Measurements from ENCODE around the gene KREMEN1.
A peak's percentile ranks its signal among the peaks of the same experiment; 100 is the strongest.

The KREMEN1 gene

DNA sequence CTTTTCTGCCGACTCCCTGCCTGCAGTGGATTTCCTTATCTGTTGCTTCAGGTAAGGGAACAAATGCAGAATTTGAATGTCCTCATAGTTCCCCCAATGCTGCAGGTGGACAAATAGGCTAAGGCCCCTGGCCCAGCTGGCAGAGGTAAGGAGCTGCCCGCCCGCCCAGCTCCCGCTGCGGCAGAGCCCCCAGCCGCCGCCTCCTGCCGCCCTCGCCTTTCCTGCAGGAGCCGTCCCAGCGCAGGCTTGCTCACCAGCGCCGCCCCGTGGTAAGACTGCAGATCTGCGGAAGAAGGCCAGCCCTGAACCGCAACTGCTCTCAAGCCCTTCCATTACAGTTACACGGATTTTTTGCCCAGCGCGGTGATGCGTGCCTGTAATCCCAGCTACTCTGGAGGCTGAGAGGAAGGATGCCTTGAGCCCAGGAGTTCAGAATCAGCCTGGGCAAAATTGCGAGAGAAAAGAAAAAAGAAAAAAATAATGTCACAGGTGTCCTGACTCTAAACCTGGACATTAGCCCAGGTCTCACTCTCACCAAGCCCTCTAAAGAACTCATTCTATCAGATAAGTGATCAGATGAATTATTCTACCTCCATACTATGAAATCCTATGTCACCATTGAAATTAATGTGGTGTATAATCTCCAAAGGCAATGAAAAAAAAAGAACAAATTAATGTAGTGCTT is 81.7 kb downstream of the KREMEN1 start:
- peak; percentile 60 to 61 for DNase-seq

DNA sequence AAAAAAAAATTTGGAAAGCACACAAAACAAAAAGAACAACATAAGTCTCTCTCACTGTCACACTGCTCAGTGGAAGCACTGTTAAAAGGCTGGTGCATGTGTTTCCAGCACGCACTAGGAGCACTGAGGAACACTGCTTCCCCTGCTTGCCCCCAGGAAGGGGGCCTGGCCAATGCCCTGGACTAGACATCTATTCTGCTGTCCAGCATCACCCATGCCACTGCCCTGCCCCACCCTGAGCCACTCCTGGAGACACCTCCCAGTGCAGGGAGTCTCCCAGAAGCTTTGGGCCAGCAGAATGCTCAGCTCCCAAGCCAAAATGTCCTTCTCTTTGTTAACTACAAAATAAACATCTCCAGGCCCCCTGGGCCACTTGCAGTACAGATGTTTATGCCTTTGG is 83.1 kb downstream of the KREMEN1 start:
- DNase-seq: no peak

DNA sequence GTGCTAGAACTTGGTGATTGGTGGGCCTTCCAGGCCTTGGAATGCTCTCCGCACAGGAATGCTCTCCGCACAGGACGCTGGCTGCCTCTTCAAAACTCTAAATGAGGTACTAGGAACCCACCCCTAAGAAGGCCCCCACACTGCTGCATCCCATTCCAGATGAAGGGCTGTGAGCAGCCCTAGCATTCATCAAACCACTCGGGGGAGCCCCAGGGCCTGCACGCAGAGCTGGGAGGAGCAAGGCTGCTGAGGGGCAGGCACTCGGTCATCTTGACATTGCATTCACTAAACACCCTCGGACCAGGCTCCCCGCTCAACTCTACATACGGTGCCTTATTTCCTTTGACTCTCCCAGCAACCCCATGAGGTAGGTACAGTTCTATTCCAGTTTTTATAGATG is 83.7 kb downstream of the KREMEN1 start:
- no peak for DNase-seq

DNA sequence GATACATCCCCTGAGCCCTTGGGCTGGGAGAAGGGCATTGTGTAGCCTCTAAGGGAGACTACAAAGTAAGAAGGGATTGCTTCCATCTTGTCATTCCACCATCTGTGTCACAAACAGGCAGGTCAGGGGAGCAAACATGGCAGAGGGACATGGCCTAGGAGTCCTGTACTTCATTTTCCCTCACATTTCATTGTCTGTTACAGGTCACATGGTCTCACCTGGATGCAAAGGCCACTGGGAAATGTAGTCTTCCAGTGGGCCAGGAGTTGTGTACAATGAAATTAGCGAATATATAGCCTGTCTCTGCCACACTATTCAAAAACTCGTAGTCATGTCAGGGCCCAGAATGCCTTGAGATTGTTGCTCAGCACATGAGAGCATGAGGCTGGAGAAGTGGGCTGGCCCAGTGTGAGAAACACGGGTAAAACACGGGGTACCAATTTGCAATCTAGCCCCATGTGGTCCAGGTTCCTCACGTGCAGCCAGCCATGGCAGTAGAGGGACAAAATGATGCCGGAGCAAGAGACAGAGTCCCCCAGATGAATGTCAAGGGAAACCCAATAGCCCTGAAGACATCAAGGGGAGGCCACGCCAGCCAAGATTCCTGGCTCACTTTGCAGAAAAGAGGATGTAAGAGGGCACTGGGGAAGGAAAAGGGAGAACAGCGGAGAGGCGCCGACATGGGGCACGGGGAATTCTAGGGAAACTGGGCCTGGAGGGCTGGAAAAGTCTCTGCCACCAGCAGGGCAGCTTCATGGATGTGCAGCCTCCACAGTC is 85.1 kb downstream of the KREMEN1 start:
- DNase-seq: no peak

DNA sequence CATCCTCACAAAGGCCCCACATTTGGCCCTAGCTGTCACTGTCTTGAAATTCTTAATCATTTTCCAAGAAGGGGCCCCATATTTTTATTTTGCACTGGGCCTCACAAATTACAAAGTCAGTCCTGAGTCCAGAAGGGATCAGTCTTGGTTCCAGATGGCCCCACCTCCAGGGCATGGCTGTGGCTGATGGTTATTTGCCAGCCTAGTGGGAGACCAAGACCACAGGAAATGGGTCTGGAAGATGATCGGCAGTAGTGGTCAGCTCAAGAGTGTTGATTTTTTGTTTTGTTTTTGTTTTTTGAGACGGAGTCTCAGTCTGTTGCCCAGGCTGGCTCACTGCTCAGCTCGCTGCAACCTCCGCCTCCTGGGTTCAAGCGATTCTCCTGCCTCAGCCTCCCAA is 85.7 kb downstream of the KREMEN1 start:
- DNase-seq: no peak

DNA sequence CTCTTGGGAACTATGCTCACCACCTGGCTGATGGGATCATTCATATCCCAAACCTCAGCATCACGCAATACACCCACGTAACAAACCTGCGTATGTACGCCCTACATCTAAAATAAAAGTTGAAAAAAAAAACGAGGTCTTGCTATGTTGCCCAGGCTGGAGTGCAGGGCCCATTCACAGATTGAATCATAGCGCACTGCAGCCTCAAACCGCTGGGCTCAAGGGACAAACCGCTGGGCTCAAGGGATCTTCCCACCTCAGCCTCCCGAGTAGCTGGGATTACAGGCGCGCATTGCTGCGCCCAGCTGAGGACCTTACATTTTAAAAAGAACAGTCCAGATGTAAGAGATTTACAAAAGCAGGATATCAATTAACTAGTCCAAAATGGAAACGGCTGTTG is 91.0 kb downstream of the KREMEN1 start:
- DNase-seq: no peak

DNA sequence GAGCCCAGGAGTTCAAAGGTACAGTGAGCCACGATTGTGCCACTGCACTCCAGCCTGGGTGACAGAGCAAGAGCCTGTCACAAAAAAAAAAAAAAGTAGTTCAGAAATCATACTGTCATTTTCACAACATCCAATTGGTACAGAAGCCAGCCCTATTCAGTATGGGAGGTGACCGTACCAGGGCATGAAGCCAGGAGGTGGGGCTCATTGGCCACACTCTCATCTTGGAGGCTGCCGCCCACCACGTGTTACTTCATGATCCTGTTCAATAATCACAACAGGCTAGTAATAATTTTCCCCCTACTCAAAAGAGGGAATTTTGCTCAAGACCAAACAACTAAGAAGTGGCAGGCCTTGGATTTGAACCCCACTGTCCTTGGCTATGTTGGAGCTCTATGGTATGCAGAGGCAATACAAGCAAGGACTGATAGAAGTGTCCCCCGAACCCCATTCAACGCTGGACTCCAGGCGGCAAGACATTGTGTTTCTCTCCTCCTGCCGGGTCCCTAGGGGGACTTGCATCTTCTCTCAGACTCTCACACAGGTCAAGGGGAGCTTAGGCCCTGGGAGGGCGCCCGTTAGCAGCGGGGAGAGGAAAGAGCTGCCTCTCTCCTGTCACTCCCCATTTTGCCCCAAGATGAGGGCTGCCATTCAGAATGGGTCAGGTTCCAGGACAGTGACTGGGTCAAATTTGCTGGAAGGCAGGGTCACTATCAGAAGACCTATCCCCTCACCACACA is 92.7 kb downstream of the KREMEN1 start:
- no peak for DNase-seq

DNA sequence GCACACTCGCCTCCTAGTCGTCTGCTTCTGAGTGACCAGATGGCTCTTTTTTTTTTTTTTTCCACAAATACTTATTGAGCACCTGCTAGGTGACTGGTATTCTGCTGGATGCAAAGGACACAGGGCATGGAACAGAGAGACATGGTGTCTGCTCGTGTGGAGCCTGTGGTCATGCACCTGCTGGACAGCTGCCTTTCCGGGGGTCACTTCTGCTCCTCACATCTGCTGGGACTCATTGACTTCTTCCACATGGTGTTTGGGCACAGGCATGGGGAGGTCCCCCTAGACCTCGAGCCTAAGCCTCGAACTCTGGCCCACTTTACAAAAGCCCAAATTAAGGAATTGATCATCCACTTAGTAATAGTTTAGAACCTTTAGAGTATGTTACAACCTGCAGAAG is 93.3 kb downstream of the KREMEN1 start:
- no peak for DNase-seq

DNA sequence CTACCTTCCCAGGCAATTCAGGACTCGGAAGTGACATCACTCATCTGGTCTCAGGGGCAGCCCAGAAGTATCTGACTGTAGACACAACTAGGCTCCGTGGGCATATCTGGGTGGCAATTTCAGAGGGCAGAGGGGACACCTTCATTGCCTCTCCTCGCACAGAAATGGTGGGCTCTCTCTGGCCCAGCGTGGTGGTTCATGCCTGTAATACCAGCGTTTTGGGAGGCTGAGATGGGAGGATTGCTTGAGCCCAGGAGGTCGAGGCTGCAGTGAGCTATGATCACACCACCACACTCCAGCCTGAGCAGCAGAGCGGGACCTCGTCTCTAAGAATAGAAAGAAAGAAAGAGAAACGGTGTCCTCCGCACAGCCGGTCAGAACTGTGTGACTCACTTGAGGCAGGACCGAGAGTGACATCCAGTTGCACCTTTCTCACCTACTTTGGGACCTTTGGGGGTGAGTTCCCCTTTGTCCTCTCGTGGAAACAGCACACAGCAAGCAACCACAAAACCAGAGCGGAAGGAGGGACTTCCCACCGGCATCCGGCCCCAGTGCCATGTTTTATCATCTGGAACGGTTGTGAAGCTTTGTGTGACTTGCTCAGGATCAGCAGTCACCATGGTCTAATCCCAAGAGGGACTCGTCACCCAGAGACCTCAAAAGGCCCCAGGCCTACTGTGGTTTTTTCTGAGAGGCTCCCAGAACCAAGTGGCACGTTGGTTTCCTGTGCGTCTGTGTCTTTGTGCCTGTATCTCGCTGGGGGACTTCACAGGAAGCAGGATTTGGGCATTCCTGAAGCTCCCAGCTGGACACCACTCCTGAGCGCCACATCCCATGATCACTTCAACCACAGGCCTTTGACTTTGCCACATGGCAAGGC is 94.4 kb downstream of the KREMEN1 start:
- DNase-seq: peak; percentile 29 to 72

DNA sequence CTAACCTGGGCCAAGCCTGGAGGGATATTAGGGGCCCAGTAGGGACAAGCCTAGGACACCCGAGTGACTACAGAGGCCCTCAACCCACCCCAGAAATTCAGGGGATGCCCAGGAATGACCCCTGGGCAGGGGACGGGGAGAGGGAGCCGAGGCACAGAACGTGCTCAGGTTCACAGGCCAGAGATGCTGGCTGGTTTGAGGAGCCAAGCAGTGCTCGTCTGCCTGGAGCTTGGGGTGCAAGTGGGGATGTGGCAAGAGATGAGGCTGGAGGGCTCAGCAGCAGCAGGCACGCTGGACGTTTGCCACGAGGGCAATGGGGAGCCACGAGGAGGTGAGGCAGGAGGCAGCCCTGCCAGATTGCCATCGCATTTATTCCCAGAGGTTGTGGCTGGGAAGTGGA is 98.9 kb downstream of the KREMEN1 start:
- no peak for DNase-seq

DNA sequence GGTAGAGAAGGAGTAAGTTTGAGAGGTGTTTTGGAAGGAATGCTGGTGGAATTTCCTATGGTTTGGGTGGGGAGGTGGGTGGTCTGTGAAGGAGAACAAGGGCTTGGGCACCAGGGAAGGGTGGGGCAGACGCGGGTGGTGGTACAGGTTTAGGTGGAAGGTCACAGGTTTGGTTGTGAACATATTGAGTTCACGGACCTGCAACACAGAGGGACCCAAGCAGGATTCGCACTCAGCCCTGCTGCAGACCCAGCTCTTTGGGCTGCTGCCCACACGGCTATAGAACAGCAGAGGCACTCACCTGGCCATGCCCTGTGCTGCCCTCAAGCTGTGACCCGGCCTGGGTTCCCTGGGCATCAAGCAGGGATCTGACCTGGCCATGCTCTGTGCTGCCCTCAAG is 99.4 kb downstream of the KREMEN1 start:
- no peak for DNase-seq

DNA sequence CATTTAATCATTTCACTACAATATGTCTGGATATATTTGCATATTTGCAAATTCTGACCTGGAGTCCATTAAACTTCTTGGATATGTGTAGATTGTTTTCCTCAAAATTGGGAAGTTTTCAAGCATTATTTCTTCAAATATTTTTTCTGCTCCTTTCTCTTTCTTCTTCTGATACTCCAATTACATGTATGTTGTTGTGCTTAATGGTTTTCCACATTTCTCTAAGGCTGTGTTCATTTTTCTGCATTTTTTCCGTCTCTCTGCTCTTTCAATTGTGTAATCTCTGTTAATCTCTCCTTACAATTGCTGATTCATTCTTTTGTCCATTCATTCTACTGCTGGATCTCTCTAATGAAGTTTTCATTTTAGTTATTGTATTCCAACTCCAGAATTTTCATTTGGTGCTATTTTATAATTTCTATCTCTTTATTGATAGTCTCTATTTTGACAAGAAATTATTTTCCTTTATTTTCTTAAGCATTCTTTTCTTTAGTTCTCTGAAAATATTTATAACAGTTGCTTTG is 102.5 kb downstream of the KREMEN1 start:
- no peak for DNase-seq

DNA sequence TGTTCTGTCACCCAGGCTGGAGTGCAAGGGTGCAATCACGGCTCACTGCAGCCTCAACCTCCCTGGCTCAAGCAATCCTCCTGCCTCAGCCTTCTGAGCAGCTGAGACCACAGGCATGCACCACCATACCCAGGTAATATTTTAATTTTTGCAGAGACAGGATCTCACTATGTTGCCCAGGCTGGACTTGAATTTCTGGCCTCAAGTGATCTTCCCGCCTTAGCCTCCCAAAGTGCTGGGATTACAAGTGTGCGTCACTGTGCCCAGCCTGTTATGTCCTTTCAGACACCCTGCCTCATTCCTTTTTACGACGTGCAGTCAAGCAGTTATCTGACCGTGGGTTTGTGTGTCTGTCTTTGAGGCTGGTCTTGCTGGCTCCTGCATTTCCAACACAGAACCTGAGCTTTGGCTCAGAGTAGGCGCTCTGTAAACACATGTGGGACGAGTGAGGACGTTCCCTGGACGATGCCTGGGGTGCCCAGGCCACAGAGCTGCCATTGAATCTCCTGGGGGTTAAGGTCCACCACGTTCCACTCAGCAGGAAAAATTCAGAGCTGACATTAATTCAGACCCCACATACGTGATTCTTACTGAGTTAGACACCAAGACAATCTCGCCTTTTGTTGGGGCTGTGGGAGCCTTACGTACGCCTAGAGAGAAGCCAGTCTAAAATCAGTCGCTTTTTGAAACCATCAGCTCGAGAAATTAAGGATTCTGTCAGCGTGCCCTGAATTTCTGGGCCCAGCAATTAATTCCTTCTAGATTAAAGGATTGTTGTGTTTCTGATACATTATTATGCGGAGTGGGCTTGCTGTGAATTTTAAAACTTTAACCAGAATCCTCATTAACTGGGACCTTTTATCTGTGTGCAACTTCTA is 111.4 kb downstream of the KREMEN1 start:
- DNase-seq: no peak

DNA sequence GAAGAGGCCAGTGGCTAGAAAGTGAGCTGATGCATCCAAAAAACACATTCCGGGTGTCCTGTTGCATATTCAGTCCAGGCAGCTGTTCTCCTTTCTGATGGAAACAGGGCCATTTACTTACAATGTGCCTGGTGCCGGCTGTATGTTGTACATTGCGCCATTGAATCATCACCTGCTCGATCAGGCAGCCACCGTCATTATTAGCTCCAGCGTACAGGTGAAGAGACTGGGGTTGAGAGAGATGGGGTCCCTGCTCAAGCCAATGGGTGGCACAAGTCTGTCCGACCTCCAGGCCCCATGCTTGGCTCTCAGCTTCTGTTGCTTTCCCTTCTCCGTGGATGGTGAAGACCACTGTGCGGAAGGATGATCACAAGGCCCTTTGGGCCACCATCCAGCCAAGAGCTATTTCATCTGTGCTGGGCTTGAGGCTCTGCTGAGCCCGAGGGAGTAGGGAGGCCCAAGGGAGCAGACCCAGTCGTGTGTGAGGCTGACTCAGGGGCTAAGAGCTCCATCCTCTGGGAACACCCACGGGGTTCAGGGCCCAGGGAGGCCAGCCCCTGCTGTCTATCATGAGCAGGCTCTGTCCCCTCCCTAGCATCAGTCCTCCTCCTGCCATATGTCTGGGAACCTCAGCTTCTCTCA is 112.1 kb downstream of the KREMEN1 start:
- DNase-seq: no peak

DNA sequence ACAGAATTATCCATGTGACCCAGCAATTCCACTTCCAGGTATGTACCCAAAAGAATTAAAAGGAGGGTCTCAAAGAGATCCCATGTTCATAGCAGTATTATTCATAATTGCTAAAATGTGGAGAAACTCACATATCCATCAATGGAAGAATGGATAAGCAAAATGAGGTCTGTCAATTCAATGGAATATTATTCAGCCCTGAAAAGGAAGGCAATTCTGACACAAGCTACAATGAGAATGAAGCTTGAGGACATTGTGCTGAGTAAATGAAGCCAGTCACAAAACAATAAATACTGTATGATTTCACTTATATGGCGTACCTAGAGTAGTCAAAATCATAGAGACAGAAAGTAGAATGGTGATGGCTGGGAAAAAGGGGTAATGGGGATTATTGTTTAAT is 113.5 kb downstream of the KREMEN1 start:
- no peak for DNase-seq

DNA sequence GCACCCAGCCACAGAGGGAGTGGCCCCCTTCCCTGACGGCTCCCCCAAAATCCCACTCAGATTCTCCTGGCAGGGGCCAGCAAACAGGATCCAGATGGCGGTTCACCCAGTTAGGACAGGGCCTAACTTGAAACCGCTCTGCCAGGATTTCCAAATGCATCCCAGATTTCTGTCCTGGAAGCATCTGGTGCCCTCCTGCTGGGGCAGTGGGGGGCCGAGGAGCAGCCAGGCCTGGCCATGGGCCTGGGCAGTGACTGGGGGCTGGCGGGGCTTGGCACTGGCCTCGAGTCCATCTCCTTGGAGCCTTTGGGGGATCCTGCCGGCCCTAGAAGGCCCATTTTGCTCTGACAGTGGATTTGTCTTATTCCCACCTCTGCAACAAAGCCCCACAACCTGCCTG is 115.0 kb downstream of the KREMEN1 start:
- DNase-seq: no peak

DNA sequence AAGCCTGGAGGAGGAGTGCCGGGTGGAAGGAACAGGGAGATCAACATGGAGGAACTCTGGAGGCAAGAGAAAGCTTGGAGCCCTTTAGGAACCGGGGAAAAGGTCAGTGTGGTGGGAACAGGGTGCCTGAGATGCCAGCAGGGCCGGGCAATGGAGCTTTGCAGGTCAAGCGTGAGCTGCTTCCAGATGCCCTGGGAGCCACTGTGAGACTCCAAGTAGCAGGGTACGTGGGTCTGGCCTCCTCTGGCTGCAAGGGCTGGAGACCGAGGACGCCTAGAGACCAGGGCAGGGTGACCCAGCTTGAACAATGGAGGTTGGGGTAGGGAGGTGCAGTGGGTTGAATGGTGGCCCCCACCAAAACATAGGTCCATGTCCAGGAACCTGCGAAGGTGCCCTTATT is 117.2 kb downstream of the KREMEN1 start:
- no peak for DNase-seq

DNA sequence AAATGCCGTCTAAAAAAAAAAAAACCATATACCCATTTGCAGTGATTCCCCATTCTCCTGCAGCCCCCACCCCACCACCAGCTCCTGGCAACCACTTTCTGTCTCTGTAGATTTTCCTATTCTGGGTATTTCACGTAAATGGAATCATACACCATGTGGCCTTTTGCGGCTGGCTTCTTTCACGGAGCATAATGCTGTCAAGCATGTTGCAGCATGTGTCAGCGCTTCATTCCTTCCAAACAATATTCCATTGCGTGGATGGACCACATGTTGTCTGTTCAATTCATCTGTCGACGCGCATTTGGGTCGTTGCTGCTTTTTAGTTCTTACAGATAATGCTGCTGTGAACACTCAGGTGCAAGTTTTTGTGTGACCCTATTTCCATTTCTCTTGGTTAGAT is 118.1 kb downstream of the KREMEN1 start:
- no peak for DNase-seq

DNA sequence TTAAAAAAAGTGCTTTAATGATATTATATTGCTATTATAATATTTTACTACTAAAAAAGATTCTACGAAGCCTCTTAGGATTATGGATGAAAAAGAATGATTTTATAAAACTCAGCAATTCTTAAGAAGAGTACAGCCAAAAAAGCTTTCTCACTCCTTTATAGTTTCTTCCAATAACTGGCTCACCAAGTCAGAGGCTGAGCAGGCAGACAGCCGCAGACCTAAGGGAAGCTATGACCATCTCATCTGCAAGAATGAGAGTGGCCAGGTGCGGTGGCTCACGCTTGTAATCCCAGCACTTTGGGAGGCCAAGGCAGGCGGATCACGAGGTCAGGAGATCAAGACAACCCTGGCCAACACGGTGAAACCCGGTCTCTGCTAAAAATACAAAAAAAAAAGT is 120.2 kb downstream of the KREMEN1 start:
- DNase-seq: no peak

DNA sequence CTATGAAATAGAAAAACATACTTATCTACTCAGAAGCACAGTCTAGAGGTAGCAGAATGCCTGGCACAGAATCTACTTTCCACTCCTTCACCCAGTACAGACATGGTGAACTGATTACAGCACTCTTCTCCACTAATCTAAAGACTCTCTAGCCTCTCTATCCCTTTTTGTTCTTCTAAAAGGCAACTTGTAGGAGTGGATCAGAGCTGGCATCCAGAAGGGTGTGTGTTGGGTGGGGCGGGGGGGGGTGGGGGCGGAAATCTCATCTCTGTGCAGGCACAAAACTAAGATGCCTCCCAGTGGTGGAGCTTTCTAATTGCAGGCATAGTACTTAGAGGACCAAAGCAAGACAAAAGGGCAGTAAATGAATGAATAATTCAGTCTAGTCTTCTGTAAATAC is 121.3 kb downstream of the KREMEN1 start:
- DNase-seq: no peak

All from CD4-positive, alpha-beta T cell treated with Interferon alpha-2 for 1 hour (primary cell).